ENCODE measurements around the gene MYH9.

DNA sequence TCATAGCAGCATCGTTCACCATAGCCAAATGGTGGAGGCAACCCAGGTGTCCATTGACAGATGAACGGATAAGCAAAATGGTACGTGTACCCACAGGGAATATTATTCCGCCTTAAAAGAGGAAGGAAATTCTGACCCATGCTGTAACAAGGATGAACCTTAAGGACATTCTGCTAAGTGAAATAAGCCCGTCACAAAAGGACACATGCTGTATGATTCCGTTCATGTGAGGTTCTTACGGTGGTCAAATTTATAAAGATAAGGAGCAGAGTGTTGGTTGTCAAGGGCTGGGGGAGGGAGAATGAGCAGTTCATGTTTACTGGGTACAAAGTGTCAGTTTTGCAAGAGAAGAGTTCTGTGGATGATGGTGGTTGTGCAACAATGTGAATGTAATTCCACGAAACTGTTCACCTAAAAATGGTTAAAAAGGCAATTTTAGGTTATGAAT lies 108.5 kb downstream of the MYH9 start:
- TF ChIP-seq EZH2 (IDR thresholded peaks at IDR 0.05; ENCODE audit: borderline replicate concordance, low read depth, low read length, poor library complexity, severe bottlenecking) = no peak
- TF ChIP-seq, protein P1, sequence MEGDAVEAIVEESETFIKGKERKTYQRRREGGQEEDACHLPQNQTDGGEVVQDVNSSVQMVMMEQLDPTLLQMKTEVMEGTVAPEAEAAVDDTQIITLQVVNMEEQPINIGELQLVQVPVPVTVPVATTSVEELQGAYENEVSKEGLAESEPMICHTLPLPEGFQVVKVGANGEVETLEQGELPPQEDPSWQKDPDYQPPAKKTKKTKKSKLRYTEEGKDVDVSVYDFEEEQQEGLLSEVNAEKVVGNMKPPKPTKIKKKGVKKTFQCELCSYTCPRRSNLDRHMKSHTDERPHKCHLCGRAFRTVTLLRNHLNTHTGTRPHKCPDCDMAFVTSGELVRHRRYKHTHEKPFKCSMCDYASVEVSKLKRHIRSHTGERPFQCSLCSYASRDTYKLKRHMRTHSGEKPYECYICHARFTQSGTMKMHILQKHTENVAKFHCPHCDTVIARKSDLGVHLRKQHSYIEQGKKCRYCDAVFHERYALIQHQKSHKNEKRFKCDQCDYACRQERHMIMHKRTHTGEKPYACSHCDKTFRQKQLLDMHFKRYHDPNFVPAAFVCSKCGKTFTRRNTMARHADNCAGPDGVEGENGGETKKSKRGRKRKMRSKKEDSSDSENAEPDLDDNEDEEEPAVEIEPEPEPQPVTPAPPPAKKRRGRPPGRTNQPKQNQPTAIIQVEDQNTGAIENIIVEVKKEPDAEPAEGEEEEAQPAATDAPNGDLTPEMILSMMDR (conservative IDR thresholded peaks at IDR 0.05; ENCODE audit: low read depth, low read length) = no peak

Data from A673 (cell line).